Tibial artery (tissue), 4 donors: ENCODE results near the gene TULP3.

Experiments
- DNase-seq, 2 donors: peaks; one replicate each; pipeline ENCODE4 v3.0.0-alpha.2; 2019
- H3K27ac ChIP-seq, 2 donors: fragments of 200-600 bp; sonication (generic) in 1 of 2; 1 replicate in 1 of 2; 2 replicates in 1 of 2; pipeline ENCODE4 v1.5.1; 2018 to 2019; ENCODE audit warnings: mild to moderate bottlenecking in 1 of 2
- H3K27me3 ChIP-seq, 2 donors: fragments of 200-600 bp; sonication (generic) in 1 of 2; one replicate each; pipeline versions ENCODE4 v1.5.1 to v1.6.0; 2016 to 2019
- H3K36me3 ChIP-seq, 3 donors: fragments of 200-600 bp; sonication (generic) in 2 of 3; one replicate each; pipeline ENCODE4 v1.5.1; 2016 to 2019; ENCODE audit warnings: mild to moderate bottlenecking in 2 of 3
- H3K4me1 ChIP-seq, 4 donors: fragments of 200-600 bp; sonication (generic) in 2 of 4; 1 replicate in 3 of 4; 2 replicates in 1 of 4; pipeline ENCODE4 v1.5.1; 2016 to 2019
- H3K4me3 ChIP-seq, 2 donors: fragments of 200-600 bp; sonication (generic) in 1 of 2; 1 replicate in 1 of 2; 2 replicates in 1 of 2; pipeline ENCODE4 v1.5.1; 2018 to 2019; ENCODE audit warnings: mild to moderate bottlenecking in 2 of 2
- H3K9me3 ChIP-seq, 3 donors: fragments of 200-600 bp; sonication (generic) in 1 of 3; one replicate each; pipeline ENCODE4 v1.5.1; 2016 to 2019
- CTCF ChIP-seq, 2 experiments: fragments of 200-600 bp in 1 of 2; fragments of 450-650 bp in 1 of 2; IDR thresholded peaks; one replicate each; pipeline ENCODE4 v1.5.1; 2017 to 2019; ENCODE audit warnings: antibody characterized with exemption in 2 of 2, mild to moderate bottlenecking in 1 of 2, moderate library complexity in 1 of 2
- intact Hi-C: fragments of 100-400 bp; cut with DNase I; formaldehyde crosslinking; loops from one replicate; pipeline ENCODE4 v1.15.0; 2023; ENCODE audit warnings: low total_unique reads

TULP3 gene

DNA sequence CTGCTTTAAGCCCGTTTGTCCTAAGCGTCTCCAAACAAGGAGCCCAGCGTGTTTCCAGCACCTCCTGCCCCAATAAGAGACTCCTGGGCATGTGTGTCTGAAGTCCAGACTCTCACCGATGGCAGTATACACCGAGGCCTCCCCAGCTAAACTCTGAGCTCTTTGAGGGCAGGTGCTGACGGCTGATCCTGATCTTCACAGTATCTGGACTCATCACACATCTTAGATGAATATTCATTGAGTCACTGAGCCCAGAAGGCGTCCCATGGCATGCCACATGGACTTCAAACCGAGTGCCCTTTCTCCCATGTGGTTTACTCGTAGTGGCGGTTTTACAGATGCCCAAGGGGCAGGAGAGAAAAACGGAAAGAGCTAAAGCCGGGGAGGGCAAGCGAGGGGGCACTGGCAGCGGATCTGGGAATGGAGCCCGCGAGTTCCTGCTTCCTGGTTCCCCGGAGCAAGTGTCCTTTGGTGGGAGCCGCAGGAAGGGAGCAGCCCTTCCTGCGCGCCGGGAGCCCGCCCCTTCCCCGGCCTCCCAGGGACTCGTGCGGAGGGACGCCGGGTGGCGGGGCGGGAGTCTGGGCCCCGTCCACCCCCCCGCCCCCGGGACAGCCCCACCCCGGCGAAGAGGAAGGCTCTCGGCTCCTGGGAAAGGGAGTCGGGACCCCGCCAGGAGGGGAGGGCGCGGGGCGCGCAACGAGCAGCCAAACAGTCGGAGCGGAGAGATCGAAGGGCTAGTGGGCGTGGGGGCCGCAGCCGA is 67.9 kb downstream of the TULP3 start:
- peaks cover 0 to 28% (median 22%) of the 10 kb centered on the region in 4 donors for H3K4me1 ChIP-seq
- H3K27me3 ChIP-seq = no peaks in the 10 kb centered on the region
- intact Hi-C loops = no loop called here
- TF ChIP-seq CTCF (IDR thresholded peaks at IDR 0.05) = no peak
- no peaks in the 10 kb centered on the region for H3K9me3 ChIP-seq
- H3K36me3 ChIP-seq = no peaks in the 10 kb centered on the region
- peak overlapping the region; percentile 69 to 89 for H3K4me3 ChIP-seq
- DNase-seq = peak; percentile 37 to 78
- H3K27ac ChIP-seq = peak overlapping the region; percentile 89

DNA sequence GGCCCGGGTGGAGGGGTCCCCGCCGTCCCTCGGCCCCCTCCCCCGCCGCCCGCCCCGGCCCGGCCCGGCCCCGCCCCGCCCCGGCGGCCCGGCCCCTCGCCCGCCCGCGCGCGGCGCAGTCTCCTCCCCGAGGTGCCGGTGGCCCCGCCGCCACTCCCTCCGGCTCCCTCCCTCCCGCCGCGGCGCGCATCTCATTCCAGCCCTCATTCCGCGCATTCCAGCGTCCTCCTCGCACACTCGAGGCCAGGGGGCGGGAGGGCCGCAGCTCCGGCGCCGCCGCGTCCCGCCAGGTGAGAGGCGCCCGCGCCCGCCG is 68.5 kb downstream of the TULP3 start, which contains the start of gene TEAD4:
TEAD4 (plus strand) TSS at position 206 of the 313 bp plus-strand sequence.
- Histone ChIP-seq H3K9me3 (no peaks in the 10 kb centered on the region), H3K4me3 (peak within 1 kb of the TSS; percentile 69 to 89), H3K4me1 (peaks cover 0 to 28% (median 22%) of the 10 kb centered on the region in 4 donors), H3K27ac (peak within 1 kb of the TSS; percentile 89), H3K27me3 (no peaks in the 10 kb centered on the region), H3K36me3 (no peaks in the 10 kb centered on the region)
- DNase-seq = peak in 1 of 2 donors; percentile 36
- TF ChIP-seq CTCF (IDR thresholded peaks at IDR 0.05) = no peak
- intact Hi-C loops = no loop called here

GRCh38 chr12:2959505-2960389 is 69.1 kb downstream of the TULP3 start:
- Histone ChIP-seq H3K4me1 (peaks cover 0 to 28% (median 22%) of the 10 kb centered on the region in 4 donors), H3K36me3 (no peaks in the 10 kb centered on the region), H3K27me3 (no peaks in the 10 kb centered on the region), H3K9me3 (no peaks in the 10 kb centered on the region), H3K4me3 (peak overlapping the region; percentile 69 to 89), H3K27ac (peak overlapping the region; percentile 89)
- DNase-seq = peak; percentile 59 to 82
- TF ChIP-seq CTCF (IDR thresholded peaks at IDR 0.05) = no peak
- intact Hi-C loops = no loop called here

DNA sequence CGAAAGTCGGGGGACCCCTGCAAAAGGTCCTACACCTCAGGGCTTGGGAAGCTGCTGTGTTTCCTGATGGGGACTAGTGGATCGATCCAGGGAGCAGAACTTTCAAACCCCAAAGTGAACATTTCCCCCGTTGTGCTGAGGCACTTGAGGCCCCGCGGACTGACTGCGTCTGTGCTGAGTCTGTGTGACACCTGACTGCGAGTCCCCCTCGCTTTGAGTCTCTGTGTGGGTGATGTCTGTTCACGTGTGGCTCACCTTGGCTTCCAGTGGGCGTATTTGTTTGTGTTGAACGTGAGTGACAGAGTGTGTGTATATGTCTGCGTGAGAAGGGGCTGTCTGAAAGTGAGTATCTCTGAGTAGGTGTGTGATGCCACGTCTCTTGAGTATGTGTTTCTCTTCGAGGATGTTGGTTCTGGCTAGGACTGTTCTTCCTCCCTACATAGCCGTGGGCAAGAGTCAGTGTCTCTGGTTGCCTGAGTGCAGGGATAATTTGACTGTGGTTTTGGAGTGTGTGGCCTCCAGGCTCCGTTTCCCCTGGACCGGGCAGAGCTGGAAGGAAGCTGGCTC is 69.8 kb downstream of the TULP3 start:
- H3K4me3 ChIP-seq = peak overlapping the region; percentile 69 to 89
- peaks cover 0 to 28% (median 22%) of the 10 kb centered on the region in 4 donors for H3K4me1 ChIP-seq
- peak overlapping the region; percentile 89 for H3K27ac ChIP-seq
- no peak for TF ChIP-seq CTCF (IDR thresholded peaks at IDR 0.05)
- intact Hi-C loops = no loop called here
- H3K27me3 ChIP-seq = no peaks in the 10 kb centered on the region
- no peak for DNase-seq
- no peaks in the 10 kb centered on the region for H3K36me3 ChIP-seq
- H3K9me3 ChIP-seq = no peaks in the 10 kb centered on the region

DNA sequence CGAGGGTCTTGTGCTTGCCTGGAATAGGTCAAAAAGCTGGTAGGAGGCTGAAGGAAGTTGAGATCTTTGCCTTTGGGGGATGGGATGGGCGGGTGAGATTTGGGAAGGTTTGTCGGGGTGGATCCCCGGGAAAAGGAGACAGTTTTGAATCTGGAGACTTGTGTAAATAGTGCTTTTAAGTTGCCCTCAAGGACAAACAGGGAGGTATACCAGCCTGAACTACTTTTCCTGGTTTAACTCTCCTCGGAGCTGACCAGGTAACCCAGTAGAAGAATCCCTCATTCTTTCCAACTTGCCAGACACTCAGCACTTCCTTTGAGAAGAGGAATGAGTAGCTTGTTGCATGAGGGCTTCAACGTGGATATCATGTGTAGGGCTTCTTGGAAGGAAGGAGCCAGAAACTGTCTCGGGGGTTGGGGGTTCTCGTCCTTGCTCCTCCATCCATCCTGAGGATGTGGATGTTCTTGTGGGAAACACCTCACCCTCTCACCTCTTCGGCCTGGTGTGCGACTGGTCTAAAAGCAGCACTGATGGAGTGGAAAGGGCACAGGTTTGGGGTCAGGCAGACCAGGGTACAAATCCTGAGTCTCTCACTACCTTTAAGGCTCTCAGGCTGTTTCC is 70.4 kb downstream of the TULP3 start:
- intact Hi-C loops = no loop called here
- Histone ChIP-seq H3K4me1 (peaks cover 0 to 28% (median 22%) of the 10 kb centered on the region in 4 donors), H3K4me3 (peak overlapping the region; percentile 69 to 89), H3K27ac (peak overlapping the region; percentile 89), H3K36me3 (no peaks in the 10 kb centered on the region), H3K9me3 (no peaks in the 10 kb centered on the region), H3K27me3 (no peaks in the 10 kb centered on the region)
- no peak for TF ChIP-seq CTCF (IDR thresholded peaks at IDR 0.05)
- DNase-seq = no peak
